NK-92 (cell line): Measurements from ENCODE around the gene SLC19A1.

Experiments used
- DNase-seq: peaks from one replicate; lab custom pipeline; 2025; ENCODE audit not compliant: unreplicated experiment; lab: John Stamatoyannopoulos, UW

Gene SLC19A1

GRCh38 chr21:45469273-45470086 lies 72.8 kb downstream of the SLC19A1 start:
- no peak for DNase-seq

GRCh38 chr21:45468971-45469272 lies 73.3 kb downstream of the SLC19A1 start:
- DNase-seq, result no peak

GRCh38 chr21:45468051-45468970 lies 73.9 kb downstream of the SLC19A1 start:
- no peak for DNase-seq

- DNase-seq, result no peak
Measured at GRCh38 chr21:45467221-45467779, 74.9 kb downstream of the SLC19A1 start.

- no peak for DNase-seq
Measured at GRCh38 chr21:45466330-45467220, 75.7 kb downstream of the SLC19A1 start.

GRCh38 chr21:45465611-45466329 lies 76.5 kb downstream of the SLC19A1 start:
- DNase-seq, result no peak

GRCh38 chr21:45465105-45465504 lies 77.1 kb downstream of the SLC19A1 start:
- DNase-seq, result no peak

DNA sequence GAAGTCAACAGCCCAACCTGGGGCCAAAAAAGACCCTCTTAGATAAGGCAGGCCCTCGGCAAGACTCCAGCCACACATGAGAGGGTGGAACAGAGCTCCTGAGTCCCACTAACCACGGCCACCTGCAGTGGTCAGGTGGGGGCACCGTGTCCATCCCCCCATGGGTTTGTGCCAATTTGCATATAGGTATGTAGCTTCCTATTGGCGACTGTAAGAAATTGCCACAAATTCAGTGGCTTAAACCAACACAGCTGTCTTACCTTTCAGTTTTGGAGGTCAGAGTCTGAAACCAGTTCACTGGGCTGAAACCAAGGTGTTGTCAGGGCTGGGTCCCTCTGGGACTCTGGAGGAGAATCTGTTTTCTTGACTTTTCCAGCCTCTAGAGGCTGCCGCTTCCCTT lies 77.9 kb downstream of the SLC19A1 start:
- DNase-seq, result no peak

DNA sequence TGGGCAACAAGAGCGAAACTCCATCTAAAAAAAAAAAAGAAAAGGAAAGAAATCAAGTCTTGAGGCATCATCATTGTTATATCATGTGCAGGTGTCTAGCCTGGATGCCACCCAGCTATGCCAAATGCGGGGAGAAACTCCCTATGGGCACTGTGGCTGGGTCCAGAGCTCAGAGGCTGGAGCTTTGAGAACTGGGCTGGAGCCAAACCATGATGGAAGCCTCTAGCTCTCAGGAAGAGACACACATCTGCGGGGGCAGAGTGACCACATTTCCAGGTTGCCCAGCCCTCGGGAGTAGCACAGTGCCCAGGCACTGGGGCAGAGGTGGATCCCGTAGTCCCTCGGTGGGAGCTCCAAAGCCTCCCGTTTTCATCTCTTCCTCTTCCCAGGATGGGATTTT lies 78.4 kb downstream of the SLC19A1 start:
- DNase-seq, result no peak

GRCh38 chr21:45461806-45462341 lies 80.4 kb downstream of the SLC19A1 start:
- DNase-seq, result no peak

- DNase-seq, result no peak
Measured at GRCh38 chr21:45461369-45461750, 80.9 kb downstream of the SLC19A1 start.

GRCh38 chr21:45460611-45461368 lies 81.5 kb downstream of the SLC19A1 start:
- DNase-seq, result no peak

DNA sequence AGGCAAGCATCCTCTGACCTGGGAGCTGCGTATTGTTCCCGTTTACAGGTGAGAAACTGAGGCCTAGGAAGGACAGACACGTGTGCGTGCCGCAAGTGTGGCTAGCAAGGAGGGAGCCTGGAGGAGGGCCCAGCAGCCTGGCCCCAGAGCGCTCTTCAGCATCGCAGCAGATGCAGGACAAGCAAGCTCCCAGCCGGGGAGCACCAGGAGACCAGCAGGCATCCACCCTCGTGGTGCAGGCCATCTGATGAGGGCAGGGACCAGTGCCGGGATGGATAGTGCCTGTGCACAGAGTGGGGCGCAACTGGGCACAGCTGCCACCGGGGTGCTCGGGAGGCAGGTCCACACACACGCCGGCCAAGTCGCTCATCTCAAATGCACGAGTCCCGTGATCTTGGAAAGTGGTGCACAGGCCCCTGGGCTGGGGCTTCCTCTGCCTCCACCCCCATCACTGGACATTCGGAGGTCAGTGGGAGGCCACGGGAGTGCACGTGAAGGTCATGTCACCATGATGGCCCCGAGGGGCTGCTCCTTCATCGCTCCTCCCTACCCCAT lies 82.2 kb downstream of the SLC19A1 start:
- no peak for DNase-seq

GRCh38 chr21:45459171-45460010 lies 82.8 kb downstream of the SLC19A1 start:
- DNase-seq, result no peak

DNA sequence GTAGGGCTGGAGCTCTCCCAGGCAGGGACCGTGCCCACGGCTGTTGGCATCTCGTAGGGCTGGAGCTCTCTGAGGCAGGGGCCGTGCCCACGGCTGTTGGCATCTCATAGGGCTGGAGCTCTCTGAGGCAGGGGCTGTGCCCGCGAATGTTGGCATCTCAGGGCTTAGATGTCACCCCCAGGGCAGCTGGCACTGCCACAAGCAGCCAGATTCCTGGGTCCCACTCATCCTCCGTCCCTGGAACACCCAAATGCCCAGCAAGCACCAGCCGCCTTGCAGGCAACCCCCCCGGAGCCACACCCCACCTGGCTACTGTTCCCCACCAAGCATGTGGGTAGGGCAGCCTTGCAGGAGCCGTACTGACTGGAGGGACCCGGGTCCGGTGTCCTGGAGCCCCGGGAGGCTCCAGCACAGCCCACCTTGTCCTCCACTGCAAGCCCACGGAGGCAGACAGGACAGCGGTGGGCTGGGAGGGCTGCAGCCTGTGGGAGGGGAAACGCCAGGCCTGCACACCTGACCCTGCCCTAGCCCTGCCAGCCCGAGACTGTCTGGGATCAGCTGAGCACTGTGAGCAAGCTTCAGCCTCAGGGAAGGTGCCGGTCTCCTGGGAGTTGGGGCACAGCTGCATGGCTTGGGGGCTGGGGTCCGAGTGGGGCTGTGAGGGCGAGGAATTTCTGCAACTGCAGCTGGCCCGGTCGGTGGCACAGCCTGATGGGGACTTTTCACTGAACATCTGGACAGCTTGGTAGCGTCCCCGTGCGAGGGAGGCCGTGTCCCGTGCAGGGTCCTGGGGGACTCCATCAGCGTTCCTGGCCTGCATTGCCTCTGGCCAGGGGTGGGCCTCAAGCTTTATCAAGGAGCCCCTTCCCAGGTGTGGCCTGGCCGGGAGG lies 83.7 kb downstream of the SLC19A1 start:
- DNase-seq, result no peak

DNA sequence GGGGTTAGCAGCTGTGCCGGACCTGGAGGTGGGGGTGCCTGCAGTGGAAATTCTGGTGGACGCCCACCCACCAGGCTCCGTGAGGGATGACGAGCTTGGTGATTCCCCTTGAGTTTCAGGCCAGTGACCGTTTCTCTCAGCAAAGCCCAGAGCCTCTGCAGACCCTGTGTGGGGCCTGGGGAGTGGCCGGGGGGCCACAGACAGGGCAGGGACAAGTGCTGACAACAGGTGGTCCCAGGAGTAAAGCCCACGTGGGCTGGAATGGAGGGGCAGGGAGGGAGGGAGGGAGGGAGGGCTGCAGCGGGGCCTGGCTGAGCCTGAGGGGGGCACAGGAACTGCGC lies 84.4 kb downstream of the SLC19A1 start:
- DNase-seq, result no peak

DNA sequence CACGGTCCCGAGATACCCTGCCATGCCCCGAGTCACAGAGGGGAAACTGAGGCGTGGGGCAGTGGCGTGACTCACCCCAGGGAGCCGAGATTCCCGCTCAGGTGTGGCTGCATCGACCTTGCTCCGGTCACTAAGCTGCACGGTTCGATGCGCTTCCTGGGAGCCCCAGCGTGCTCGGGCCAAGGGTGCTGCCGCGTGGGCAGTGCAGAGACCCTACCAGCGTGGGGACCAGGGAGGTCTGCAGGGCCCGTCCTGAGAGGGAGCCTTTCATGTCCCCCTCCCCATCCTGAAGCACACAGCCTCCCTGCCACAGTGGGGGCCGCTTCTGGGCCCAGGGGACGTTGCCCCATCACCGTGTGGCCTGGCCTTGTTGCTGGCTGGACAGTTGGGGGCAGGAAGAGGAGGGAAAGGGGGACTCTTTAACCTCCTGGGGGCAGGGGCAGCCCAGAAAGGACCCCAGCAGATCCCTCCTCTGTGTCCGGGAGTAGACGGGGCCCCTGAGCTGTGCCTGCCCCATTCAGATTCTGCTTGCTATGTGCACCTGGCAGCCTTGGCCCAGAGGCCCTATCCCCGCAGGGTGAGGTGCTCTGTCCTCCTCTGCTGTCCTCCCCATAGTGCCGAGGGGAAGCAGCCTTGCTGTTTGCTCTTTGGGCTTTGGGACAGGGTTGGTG lies 84.9 kb downstream of the SLC19A1 start:
- DNase-seq, result no peak
